B cell (primary cell): ENCODE results near the gene ATP10A. TPM values are rescaled to one million over a fixed set of nuclear protein-coding genes. Genes with fewer than 3 reads are reported as not detected.
A peak's percentile ranks its signal among the peaks of the same experiment; 100 is the strongest.

ENCODE experiments used
- ATAC-seq: fragments of 200-7000 bp; cut with Tn5 transposase; one replicate; pipeline ENCODE4 v1.10.0; 2021; ENCODE audit warnings: low read depth, mild to moderate bottlenecking, moderate number of reproducible peaks, moderate library complexity
- CTCF ChIA-PET: fragments of 350-600 bp; sonication (Branson Sonifier 250); formaldehyde crosslinking; loops from one replicate; lab custom pipeline; 2021; ENCODE audit warnings: antibody characterized with exemption, inconsistent platforms; lab: Charles Lee
- POLR2A ChIA-PET: fragments of 350-600 bp; sonication (Branson Sonifier 250); formaldehyde crosslinking; loops from one replicate; lab custom pipeline; 2021; ENCODE audit warnings: antibody characterized with exemption; lab: Charles Lee
- DNase-seq: peaks from one replicate; pipeline ENCODE4 v3.0.0; 2013
- H2AFZ ChIP-seq: 2 replicates; pipeline ENCODE4 v1.6.1; 2012; ENCODE audit warnings: mild to moderate bottlenecking, low read depth, low read length; ENCODE audit not compliant: insufficient read depth, poor library complexity, severe bottlenecking
- H3K27ac ChIP-seq, 2 donors: 1 replicate in 1 of 2; 2 replicates in 1 of 2; pipeline ENCODE4 v1.5.1; 2012 to 2013; ENCODE audit warnings: low read length in 2 of 2, mild to moderate bottlenecking in 2 of 2, moderate library complexity in 1 of 2
- H3K27me3 ChIP-seq, 4 experiments: fragments of 200-600 bp in 1 of 4; sonication (generic) in 1 of 4; replicated peaks in 1 of 4; 1 replicate in 2 of 4; 2 replicates in 2 of 4; pipeline versions ENCODE4 v1.6.1 to v1.7.0; 2013 to 2016; ENCODE audit warnings: low read length in 3 of 4, mild to moderate bottlenecking in 2 of 4, mixed read lengths in 1 of 4, moderate library complexity in 1 of 4; ENCODE audit not compliant: insufficient read depth in 4 of 4, control insufficient read depth in 3 of 4; ENCODE audit errors: control extremely low read depth in 1 of 4
- H3K36me3 ChIP-seq, 2 experiments: replicated peaks in 1 of 2; 1 replicate in 1 of 2; 2 replicates in 1 of 2; pipeline versions ENCODE4 v1.6.1 to v1.7.1; 2013; ENCODE audit warnings: low read length in 1 of 2; ENCODE audit not compliant: insufficient read depth in 2 of 2, control insufficient read depth in 1 of 2; ENCODE audit errors: control extremely low read depth in 1 of 2, extremely low read depth in 1 of 2
- H3K4me1 ChIP-seq, 2 donors: fragments of 200-600 bp in 1 of 2; sonication (generic) in 1 of 2; 1 replicate in 1 of 2; 2 replicates in 1 of 2; pipeline versions ENCODE4 v1.5.1 to v1.6.1; 2013 to 2017; ENCODE audit warnings: low read length in 2 of 2; ENCODE audit not compliant: control insufficient read depth in 2 of 2, insufficient read depth in 2 of 2
- H3K4me2 ChIP-seq: replicated peaks from 2 replicates; pipeline ENCODE3; 2012; ENCODE audit warnings: mild to moderate bottlenecking, low read depth, low read length; ENCODE audit not compliant: poor library complexity, severe bottlenecking
- H3K4me3 ChIP-seq, 5 experiments: fragments of 200-600 bp in 1 of 5; sonication (generic) in 1 of 5; 1 replicate in 3 of 5; 2 replicates in 2 of 5; pipeline versions ENCODE4 v1.5.1 to v1.7.0; 2011 to 2016; ENCODE audit warnings: low read length in 4 of 5, mild to moderate bottlenecking in 4 of 5, low read depth in 2 of 5, control low read depth in 1 of 5, moderate library complexity in 1 of 5; ENCODE audit not compliant: insufficient read depth in 1 of 5; ENCODE audit errors: control extremely low read depth in 1 of 5, extremely low read depth in 1 of 5
- H3K79me2 ChIP-seq: fragments of 200-600 bp; sonication (generic); one replicate; pipeline ENCODE4 v1.6.0; 2016; ENCODE audit warnings: low read length; ENCODE audit not compliant: control insufficient read depth, insufficient read depth
- H3K9ac ChIP-seq: fragments of 200-600 bp; sonication (generic); 2 replicates; pipeline ENCODE4 v1.6.1; 2017; ENCODE audit warnings: mild to moderate bottlenecking, low read length, moderate library complexity
- H3K9me3 ChIP-seq, 3 donors: one replicate each; pipeline versions ENCODE4 v1.6.1 to v1.7.1; 2013; ENCODE audit warnings: low read length in 2 of 3; ENCODE audit not compliant: control insufficient read depth in 2 of 3, insufficient read depth in 1 of 3; ENCODE audit errors: control extremely low read depth in 1 of 3
- H4K20me1 ChIP-seq: 2 replicates; pipeline ENCODE4 v1.6.0; 2012; ENCODE audit warnings: mild to moderate bottlenecking, low read length; ENCODE audit not compliant: insufficient read depth, control insufficient read depth, poor library complexity, severe bottlenecking
- H3K27ac Mint-ChIP-seq: one replicate; pipeline ENCODE4 v1.8.0; 2021; ENCODE audit warnings: mixed read lengths
- H3K27me3 Mint-ChIP-seq: one replicate; pipeline ENCODE4 v1.8.0; 2021; ENCODE audit warnings: mixed read lengths
- H3K4me1 Mint-ChIP-seq: one replicate; pipeline ENCODE4 v1.8.0; 2021; ENCODE audit warnings: mixed read lengths
- H3K4me3 Mint-ChIP-seq: one replicate; pipeline ENCODE4 v1.8.0; 2021; ENCODE audit warnings: mixed read lengths
- H3K9me3 Mint-ChIP-seq: one replicate; pipeline ENCODE4 v1.8.0; 2022; ENCODE audit warnings: mixed read lengths; ENCODE audit not compliant: insufficient read depth
- CTCF ChIP-seq: fragments of 200-600 bp; IDR thresholded peaks from one replicate; pipeline ENCODE4 v1.8.0; 2022; ENCODE audit warnings: antibody characterized with exemption, mild to moderate bottlenecking
- EZH2 ChIP-seq: IDR thresholded peaks from 2 replicates; pipeline ENCODE4 v1.6.1; 2012; ENCODE audit warnings: borderline replicate concordance, low read depth, mild to moderate bottlenecking, moderate library complexity, low read length; ENCODE audit not compliant: insufficient read depth, poor library complexity, severe bottlenecking
- WGBS: methylation state at CpG from one replicate; pipeline ENCODE4 v1.1.5; 2013; ENCODE audit warnings: missing lambda C conversion rate; ENCODE audit not compliant: insufficient coverage; 5-methylcytosine and 5-hydroxymethylcytosine counted together
- intact Hi-C: fragments of 100-400 bp; cut with micrococcal nuclease; formaldehyde crosslinking; loops from one replicate; pipeline ENCODE4 v1.10.0; 2022
- polyA minus RNA-seq: library from RNA; depleted of rRNA, polyadenylated mRNA; stranded (reverse); fragments of >200 nt; gene quantifications from 2 replicates; pipeline ENCODE4 v1.2.3, GENCODE V29; 2012
- polyA plus RNA-seq: library from polyadenylated mRNA; depleted of rRNA; stranded (reverse); fragments of >200 nt; gene quantifications from 2 replicates; pipeline ENCODE4 v1.2.3, GENCODE V29; 2012
- total RNA-seq, 2 donors: library from RNA; stranded (reverse); fragments of 120-200 nt in 1 of 2; gene quantifications; 1 replicate in 1 of 2; 2 replicates in 1 of 2; pipeline versions ENCODE4 v1.2.3 to v1.2.4, GENCODE V29; 2013 to 2022

The ATP10A gene
- 0.22 and 1.6 TPM in 2 replicates for total RNA-seq
- 0.33 TPM for total RNA-seq (2013)
- 0.21 and 1.4 TPM in 2 replicates for polyA plus RNA-seq
- polyA minus RNA-seq, result 0.17 and 1.9 TPM in 2 replicates

GRCh38 chr15:25863111-25863967 lies at the start of gene ATP10A:
TSS of gene ATP10A (minus strand) at chr15:25863327. CDS start at chr15:25863096, 231 bp downstream.
- no peak within 1 kb of the TSS for H3K27ac ChIP-seq
- Mint-ChIP-seq H3K4me3 (peak within 1 kb of the TSS; percentile 80), H3K27me3 (peaks cover 56% of the 10 kb centered on the region), H3K27ac (no peak within 1 kb of the TSS), H3K9me3 (no peaks in the 10 kb centered on the region), H3K4me1 (peaks cover 26% of the 10 kb centered on the region)
- H3K27me3 ChIP-seq, result peaks cover 0 to 49% (median 14%) of the 10 kb centered on the region in 4 experiments
- POLR2A ChIA-PET, result no interaction called here
- peak; percentile 29 for DNase-seq
- no peaks in the 10 kb centered on the region for H3K36me3 ChIP-seq
- H3K9me3 ChIP-seq, result no peaks in the 10 kb centered on the region
- H2AFZ ChIP-seq, result peak within 1 kb of the TSS; percentile 62
- no peaks in the 10 kb centered on the region for H3K79me2 ChIP-seq
- H3K9ac ChIP-seq, result peak within 1 kb of the TSS; percentile 56
- WGBS, result 2% methylated on average over 82 of the region's 85 CpGs
- peak within 1 kb of the TSS; percentile 91 for H3K4me2 ChIP-seq
- TF ChIP-seq CTCF (no peak), EZH2 (no peak)
- H3K4me1 ChIP-seq, result peaks cover 27 to 32% of the 10 kb centered on the region in 2 donors
- peak within 1 kb of the TSS in 4 of 5 experiments; percentile 33 to 56 (median 48) for H3K4me3 ChIP-seq
- intact Hi-C loops, result no loop called here
- CTCF ChIA-PET, result no interaction called here
- ATAC-seq, result no peak
- H4K20me1 ChIP-seq, result no peaks in the 10 kb centered on the region

- TF ChIP-seq EZH2 (no peak), CTCF (no peak)
- CTCF ChIA-PET, result no interaction called here
- H3K9ac ChIP-seq, result no peak overlapping the region
- Mint-ChIP-seq H3K4me1 (no peaks in the 10 kb centered on the region), H3K27me3 (peaks cover 3% of the 10 kb centered on the region), H3K4me3 (no peak overlapping the region), H3K9me3 (peaks cover 2% of the 10 kb centered on the region), H3K27ac (no peak overlapping the region)
- POLR2A ChIA-PET, result no interaction called here
- 71% methylated on average over 1 of the region's 3 CpGs for whole genome bisulfite sequencing
- H3K9me3 ChIP-seq, result no peaks in the 10 kb centered on the region
- no peak for ATAC-seq
- H3K4me3 ChIP-seq, result no peak overlapping the region
- H3K36me3 ChIP-seq, result no peaks in the 10 kb centered on the region
- H3K27me3 ChIP-seq, result no peaks in the 10 kb centered on the region
- intact Hi-C loops, result no loop called here
- no peak for DNase-seq
- H3K4me1 ChIP-seq, result no peaks in the 10 kb centered on the region
- no peak overlapping the region for H2AFZ ChIP-seq
- H3K79me2 ChIP-seq, result no peaks in the 10 kb centered on the region
- H3K27ac ChIP-seq, result no peak overlapping the region
- no peaks in the 10 kb centered on the region for H4K20me1 ChIP-seq
- no peak overlapping the region for H3K4me2 ChIP-seq
These were observed 48.9 kb upstream of the ATP10A start for GRCh38 chr15:25912035-25912434.
